Activated CD8-positive, alpha-beta T cell treated with anti-CD3 and anti-CD28 coated beads, Interleukin-2, amount 10 ng/mL, durations not matched to agents 7 days and 5 days (primary cell): Measurements from ENCODE around the gene RILPL2. TPM values are rescaled to one million over a fixed set of nuclear protein-coding genes. Genes with fewer than 3 reads are reported as not detected.
"Not testable (repeated sequence)": the region's sequence is repeated elsewhere in the genome, so short reads cannot be mapped to it uniquely, and the experiment has no call there.

Source experiments
- ATAC-seq: fragments of 150-1000 bp; cut with Tn5 transposase; one replicate; pipeline ENCODE4 v1.10.0; 2021; ENCODE audit warnings: moderate library complexity
- CTCF ChIA-PET: fragments of 350-600 bp; sonication (Branson Sonifier 250); formaldehyde crosslinking; loops from one replicate; lab custom pipeline; 2021; ENCODE audit warnings: antibody characterized with exemption; lab: Charles Lee
- POLR2A ChIA-PET: fragments of 350-600 bp; sonication (Branson Sonifier 250); formaldehyde crosslinking; loops from one replicate; lab custom pipeline; 2021; ENCODE audit warnings: antibody characterized with exemption; lab: Charles Lee
- DNase-seq: peaks from one replicate; pipeline ENCODE4 v3.0.0-alpha.2; 2020
- H3K27ac Mint-ChIP-seq: one replicate; pipeline ENCODE4 v1.8.0; 2021; ENCODE audit warnings: mild to moderate bottlenecking, mixed read lengths
- H3K27me3 Mint-ChIP-seq: one replicate; pipeline ENCODE4 v1.8.0; 2021; ENCODE audit warnings: low read depth, mixed read lengths
- H3K36me3 Mint-ChIP-seq: one replicate; pipeline ENCODE4 v1.8.0; 2021; ENCODE audit warnings: low read depth, mixed read lengths
- H3K4me1 Mint-ChIP-seq: one replicate; pipeline ENCODE4 v1.8.0; 2021; ENCODE audit warnings: low read depth, mixed read lengths
- H3K4me3 Mint-ChIP-seq: one replicate; pipeline ENCODE4 v1.8.0; 2021; ENCODE audit warnings: mild to moderate bottlenecking, mixed read lengths
- H3K9me3 Mint-ChIP-seq: one replicate; pipeline ENCODE4 v1.8.0; 2022; ENCODE audit warnings: mixed read lengths; ENCODE audit not compliant: insufficient read depth
- total RNA-seq, 2 experiments: library from RNA; stranded (reverse); gene quantifications; one replicate each; pipeline ENCODE4 v1.2.3, GENCODE V29; 2021

Gene RILPL2
- total RNA-seq, 2 experiments from 2014 or later: 4.7 to 5.1 TPM

GRCh38 chr12:123472438-123472849 lies 36.0 kb upstream of the RILPL2 start:
- no peak overlapping the region for H3K4me3 Mint-ChIP-seq
- peaks cover 11% of the 10 kb centered on the region for H3K4me1 Mint-ChIP-seq
- CTCF ChIA-PET: no interaction called here
- POLR2A ChIA-PET: no interaction called here
- no peak for ATAC-seq
- no peak for DNase-seq
- H3K27me3 Mint-ChIP-seq: no peaks in the 10 kb centered on the region
- H3K9me3 Mint-ChIP-seq: no peaks in the 10 kb centered on the region
- peaks cover 5% of the 10 kb centered on the region for H3K36me3 Mint-ChIP-seq
- H3K27ac Mint-ChIP-seq: no peak overlapping the region

GRCh38 chr12:123471374-123472068 lies 35.0 kb upstream of the RILPL2 start:
- peaks cover 11% of the 10 kb centered on the region for H3K4me1 Mint-ChIP-seq
- no peaks in the 10 kb centered on the region for H3K27me3 Mint-ChIP-seq

DNA sequence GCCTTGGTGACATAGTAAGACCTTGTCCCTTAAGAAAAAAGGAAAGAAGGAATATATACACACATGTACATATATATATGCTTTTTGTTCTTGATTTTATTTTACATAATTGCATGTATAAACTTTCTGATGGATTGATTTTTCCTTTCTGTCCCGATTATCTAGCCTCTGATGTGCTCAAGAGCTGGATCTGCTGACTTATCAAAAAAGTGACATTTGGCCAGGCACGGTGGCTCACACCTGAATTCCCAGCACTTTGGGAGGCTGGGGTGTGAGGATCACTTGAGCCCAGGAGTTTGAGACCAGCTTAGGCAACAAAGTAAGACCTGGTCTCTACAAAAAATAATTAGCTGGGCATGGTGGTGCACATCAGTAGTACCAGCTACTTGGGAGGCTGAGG lies 33.5 kb upstream of the RILPL2 start:
- Mint-ChIP-seq H3K9me3 (no peaks in the 10 kb centered on the region), H3K27me3 (no peaks in the 10 kb centered on the region), H3K4me3 (no peak overlapping the region), H3K27ac (no peak overlapping the region), H3K4me1 (peaks cover 6% of the 10 kb centered on the region), H3K36me3 (peaks cover 17% of the 10 kb centered on the region)
- ATAC-seq (no peak), DNase-seq (no peak)
- ChIA-PET CTCF (interaction anchor here (1.1 kb wide), 1 partner anchor 233 kb away, joined by 3 read pairs; no protein-coding TSS in a partner anchor), POLR2A (interaction anchor here (0.6 kb wide), 1 partner anchor 18 kb away, joined by 3 read pairs; no protein-coding TSS in a partner anchor)

More at GRCh38 chr12:123471374-123472068, 35.0 kb upstream of the RILPL2 start:
- Mint-ChIP-seq H3K4me3 (no peak overlapping the region), H3K36me3 (peaks cover 5% of the 10 kb centered on the region), H3K27ac (no peak overlapping the region), H3K9me3 (no peaks in the 10 kb centered on the region)
- DNase-seq: no peak
- ATAC-seq: no peak
- ChIA-PET CTCF (no interaction called here), POLR2A (interaction anchor here (1.0 kb wide), 1 partner anchor 11 kb away, joined by 4 read pairs; no protein-coding TSS in a partner anchor)

DNA sequence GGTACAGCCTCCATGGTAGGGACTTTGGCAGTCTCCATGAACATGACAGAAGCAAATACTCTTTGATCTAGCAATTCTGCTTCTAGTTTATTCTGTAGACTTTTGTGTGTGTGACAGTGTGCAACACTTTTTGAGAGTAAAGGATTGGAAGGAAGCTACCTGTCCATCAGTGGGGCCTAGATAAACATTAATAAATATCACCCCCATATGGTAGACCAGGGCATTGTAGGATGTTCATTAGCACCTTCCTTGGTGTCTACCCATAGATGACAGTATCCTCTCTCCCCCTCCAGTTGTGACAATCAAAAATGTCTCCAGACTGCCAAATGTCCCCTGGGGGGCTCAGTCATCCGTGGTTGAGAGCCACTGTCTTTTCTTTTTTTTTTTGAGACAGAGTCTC lies 32.3 kb upstream of the RILPL2 start:
- ATAC-seq (peak; percentile 70), DNase-seq (no peak)
- no peaks in the 10 kb centered on the region for H3K27me3 Mint-ChIP-seq
- no peaks in the 10 kb centered on the region for H3K4me1 Mint-ChIP-seq
- H3K36me3 Mint-ChIP-seq: peaks cover 21% of the 10 kb centered on the region
- CTCF ChIA-PET: interaction anchor here (1.1 to 1.3 kb wide), 2 partner anchors 81 to 113 kb away, joined by 3 read pairs; no protein-coding TSS in a partner anchor
- no peak overlapping the region for H3K27ac Mint-ChIP-seq
- no peaks in the 10 kb centered on the region for H3K9me3 Mint-ChIP-seq
- POLR2A ChIA-PET: no interaction called here
- no peak overlapping the region for H3K4me3 Mint-ChIP-seq

- ChIA-PET POLR2A (no interaction called here), CTCF (no interaction called here)
- no peaks in the 10 kb centered on the region for H3K27me3 Mint-ChIP-seq
Measured at GRCh38 chr12:123465084-123465483, 28.6 kb upstream of the RILPL2 start.

GRCh38 chr12:123463174-123463573 lies 26.7 kb upstream of the RILPL2 start:
- DNase-seq, POLR2A ChIA-PET, H3K27me3 Mint-ChIP-seq, H3K27ac Mint-ChIP-seq, H3K9me3 Mint-ChIP-seq, H3K4me3 Mint-ChIP-seq, ATAC-seq: not testable (repeated sequence)
- CTCF ChIA-PET: interaction anchor here (1.6 kb wide), 1 partner anchor 119 kb away, joined by 4 read pairs; no protein-coding TSS in a partner anchor
- peaks cover 25% of the 10 kb centered on the region for H3K4me1 Mint-ChIP-seq
- peaks cover 38% of the 10 kb centered on the region for H3K36me3 Mint-ChIP-seq

More at GRCh38 chr12:123465084-123465483, 28.6 kb upstream of the RILPL2 start:
- Mint-ChIP-seq H3K36me3 (peaks cover 31% of the 10 kb centered on the region), H3K27ac (no peak overlapping the region), H3K9me3 (no peaks in the 10 kb centered on the region), H3K4me3 (no peak overlapping the region), H3K4me1 (peaks cover 12% of the 10 kb centered on the region)
- ATAC-seq: no peak
- no peak for DNase-seq

GRCh38 chr12:123457980-123458779 lies 21.7 kb upstream of the RILPL2 start, which contains the start of gene SNRNP35:
Gene SNRNP35, plus strand, starts transcription at chr12:123458139. Its CDS starts 7,402 bp downstream, at chr12:123465541.
- peaks cover 19% of the 10 kb centered on the region for H3K36me3 Mint-ChIP-seq
- DNase-seq: peak; percentile 88
- H3K27ac Mint-ChIP-seq: peak within 1 kb of the TSS; percentile 99
- ChIA-PET CTCF (interaction anchor here (0.6 to 2.5 kb wide), 4 partner anchors 10 to 1238 kb away, joined by 3 to 10 read pairs (median 4); partner anchors contain the start of gene SBNO1), POLR2A (interaction anchor here (0.6 to 2.4 kb wide), 14 partner anchors 10 to 621 kb away, joined by 3 to 25 read pairs (median 3); partner anchors contain the start of genes KMT5A and RILPL2)
- H3K4me3 Mint-ChIP-seq: peak within 1 kb of the TSS; percentile 92
- peak; percentile 78 for ATAC-seq
- H3K9me3 Mint-ChIP-seq: no peaks in the 10 kb centered on the region
- peaks cover 25% of the 10 kb centered on the region for H3K4me1 Mint-ChIP-seq
- no peaks in the 10 kb centered on the region for H3K27me3 Mint-ChIP-seq

DNA sequence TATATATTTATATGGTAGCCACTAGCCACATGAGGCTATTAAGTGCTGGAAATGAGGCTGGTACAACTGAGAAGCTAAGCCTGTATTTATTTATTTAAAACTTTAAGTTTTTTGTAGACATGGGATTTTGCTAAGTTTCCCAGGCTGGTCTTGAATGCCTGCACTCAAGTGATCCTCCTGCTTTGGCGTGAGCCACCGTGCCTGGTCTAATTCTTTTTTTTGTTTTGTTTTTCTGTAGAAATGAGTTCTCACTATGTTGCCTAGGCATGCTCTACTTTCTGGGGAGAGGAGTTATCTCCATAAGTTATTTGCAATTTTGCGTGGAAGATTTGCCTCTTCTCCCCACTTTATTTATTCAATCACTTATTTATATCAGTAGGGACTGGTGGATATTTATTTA lies 16.7 kb upstream of the RILPL2 start:
- Mint-ChIP-seq H3K27me3 (no peaks in the 10 kb centered on the region), H3K4me3 (no peak overlapping the region), H3K9me3 (no peaks in the 10 kb centered on the region), H3K27ac (no peak overlapping the region), H3K4me1 (peaks cover 19% of the 10 kb centered on the region), H3K36me3 (no peaks in the 10 kb centered on the region)
- DNase-seq (peak; percentile 43), ATAC-seq (no peak)
- ChIA-PET CTCF (no interaction called here), POLR2A (no interaction called here)

DNA sequence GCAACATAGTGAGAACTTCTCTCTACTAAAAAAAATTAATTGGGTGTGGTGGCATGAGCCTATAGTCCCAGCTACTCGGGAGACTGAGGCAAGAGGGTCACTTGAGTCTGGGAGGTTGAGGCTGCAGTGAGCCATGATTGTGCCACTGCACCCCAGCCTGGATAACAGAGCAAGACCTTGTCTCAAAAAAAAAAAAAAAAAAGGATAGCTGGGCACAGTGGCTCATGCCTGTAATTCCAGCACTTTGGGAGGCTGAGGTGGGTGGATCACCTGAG lies 15.7 kb upstream of the RILPL2 start:
- H3K4me3 Mint-ChIP-seq, H3K27me3 Mint-ChIP-seq, CTCF ChIA-PET, H3K27ac Mint-ChIP-seq, H3K36me3 Mint-ChIP-seq, H3K9me3 Mint-ChIP-seq, DNase-seq: not testable (repeated sequence)
- POLR2A ChIA-PET: interaction anchor here (1.0 to 1.6 kb wide), 2 partner anchors 132 to 219 kb away, joined by 3 to 4 read pairs; partner anchors contain the start of genes MPHOSPH9 and MTRFR
- peak; percentile 5 for ATAC-seq
- H3K4me1 Mint-ChIP-seq: peaks cover 23% of the 10 kb centered on the region

GRCh38 chr12:123450636-123451035 lies 14.2 kb upstream of the RILPL2 start:
- peaks cover 30% of the 10 kb centered on the region for H3K4me1 Mint-ChIP-seq
- H3K27ac Mint-ChIP-seq: no peak overlapping the region
- H3K9me3 Mint-ChIP-seq: no peaks in the 10 kb centered on the region
- H3K4me3 Mint-ChIP-seq: no peak overlapping the region
- ChIA-PET CTCF (no interaction called here), POLR2A (interaction anchor here (0.6 to 0.7 kb wide), 3 partner anchors 32 to 218 kb away, joined by 3 read pairs; partner anchors contain the start of gene MPHOSPH9)
- no peaks in the 10 kb centered on the region for H3K27me3 Mint-ChIP-seq
- ATAC-seq (no peak), DNase-seq (no peak)
- H3K36me3 Mint-ChIP-seq: no peaks in the 10 kb centered on the region

GRCh38 chr12:123449856-123450255 lies 13.4 kb upstream of the RILPL2 start:
- Mint-ChIP-seq H3K4me3 (no peak overlapping the region), H3K9me3 (no peaks in the 10 kb centered on the region), H3K4me1 (peaks cover 31% of the 10 kb centered on the region), H3K36me3 (no peaks in the 10 kb centered on the region), H3K27me3 (no peaks in the 10 kb centered on the region), H3K27ac (no peak overlapping the region)
- ATAC-seq (no peak), DNase-seq (no peak)
- CTCF ChIA-PET: no interaction called here
- POLR2A ChIA-PET: no interaction called here
